Body of pancreas (tissue), 4 donors: ENCODE data around the gene SYCP2.

ENCODE experiments used
- POLR2A ChIP-seq, 3 donors: fragments of 450-650 bp; IDR thresholded peaks; one replicate each; pipeline ENCODE4 v1.6.1; 2016; ENCODE audit warnings: antibody characterized with exemption in 3 of 3, mild to moderate bottlenecking in 2 of 3
- TF ChIP-seq, protein P1 (sequence below), 7 experiments: fragments of 450-650 bp in 4 of 7; fragments of 200-600 bp in 3 of 7; sonication (generic) in 3 of 7; IDR thresholded peaks; one replicate each; pipeline ENCODE4 v1.5.1; 2016 to 2019; ENCODE audit warnings: antibody characterized with exemption in 7 of 7

DNA sequence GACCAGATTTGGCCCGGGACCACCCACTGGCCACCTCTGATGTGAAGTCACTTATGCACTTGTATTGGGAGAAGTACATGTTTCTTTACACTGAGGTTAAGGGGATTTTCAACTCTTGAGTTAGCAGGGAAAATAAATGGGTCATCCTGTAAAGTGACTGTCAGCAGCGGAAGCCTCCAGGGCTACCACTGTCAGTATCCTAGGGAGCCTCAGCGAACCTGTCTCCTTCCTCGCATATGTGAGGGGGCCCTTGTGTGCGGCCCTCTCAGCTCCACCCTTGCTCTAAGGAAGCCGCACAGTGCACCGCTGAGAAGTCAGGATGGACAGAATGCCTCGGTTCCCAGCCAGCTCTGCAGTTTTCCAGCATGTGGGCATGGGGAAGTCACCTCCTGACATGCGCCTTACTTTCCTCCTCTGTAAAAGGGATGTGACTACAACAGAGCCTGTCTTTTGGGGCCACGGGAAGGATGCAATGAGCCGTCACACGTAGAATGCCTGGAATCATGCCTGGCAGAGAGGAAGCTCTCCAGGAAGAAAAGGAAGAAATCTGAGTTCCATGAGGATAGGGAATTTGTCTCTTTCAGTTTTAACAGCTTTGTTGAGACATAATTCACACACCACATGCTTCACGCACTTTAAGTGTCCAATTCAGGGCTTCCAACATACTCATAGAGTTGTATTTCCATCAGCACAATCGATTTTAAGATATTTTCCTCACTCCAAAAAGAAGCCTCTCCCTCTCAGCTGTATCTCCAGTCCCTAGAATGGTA, 115.4 kb downstream of the SYCP2 start:
- TF ChIP-seq, protein P1, sequence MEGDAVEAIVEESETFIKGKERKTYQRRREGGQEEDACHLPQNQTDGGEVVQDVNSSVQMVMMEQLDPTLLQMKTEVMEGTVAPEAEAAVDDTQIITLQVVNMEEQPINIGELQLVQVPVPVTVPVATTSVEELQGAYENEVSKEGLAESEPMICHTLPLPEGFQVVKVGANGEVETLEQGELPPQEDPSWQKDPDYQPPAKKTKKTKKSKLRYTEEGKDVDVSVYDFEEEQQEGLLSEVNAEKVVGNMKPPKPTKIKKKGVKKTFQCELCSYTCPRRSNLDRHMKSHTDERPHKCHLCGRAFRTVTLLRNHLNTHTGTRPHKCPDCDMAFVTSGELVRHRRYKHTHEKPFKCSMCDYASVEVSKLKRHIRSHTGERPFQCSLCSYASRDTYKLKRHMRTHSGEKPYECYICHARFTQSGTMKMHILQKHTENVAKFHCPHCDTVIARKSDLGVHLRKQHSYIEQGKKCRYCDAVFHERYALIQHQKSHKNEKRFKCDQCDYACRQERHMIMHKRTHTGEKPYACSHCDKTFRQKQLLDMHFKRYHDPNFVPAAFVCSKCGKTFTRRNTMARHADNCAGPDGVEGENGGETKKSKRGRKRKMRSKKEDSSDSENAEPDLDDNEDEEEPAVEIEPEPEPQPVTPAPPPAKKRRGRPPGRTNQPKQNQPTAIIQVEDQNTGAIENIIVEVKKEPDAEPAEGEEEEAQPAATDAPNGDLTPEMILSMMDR (IDR thresholded peaks at IDR 0.05), result no peak
- no peak for TF ChIP-seq POLR2A (IDR thresholded peaks at IDR 0.05)
